ENCODE data around the gene CCDC85C.
A peak's percentile ranks its signal among the peaks of the same experiment; 100 is the strongest.
"Not testable (repeated sequence)": the region's sequence is repeated elsewhere in the genome, so short reads cannot be mapped to it uniquely, and the experiment has no call there.

The CCDC85C gene

GRCh38 chr14:99647411-99647810, 43.4 kb upstream of the CCDC85C start:
- no peak for TF ChIP-seq CTCF (IDR thresholded peaks at IDR 0.05; ENCODE audit: low read depth, low read length)
- DNase-seq (ENCODE audit: low read depth in 2 of 2), result peak in 1 of 2 donors; percentile 19
- H3K4me3 ChIP-seq (replicated peaks in 1 of 2; ENCODE audit: low read depth in 2 of 2, low read length in 2 of 2), result no peak overlapping the region

GRCh38 chr14:99645545-99646505, 41.8 kb upstream of the CCDC85C start:
- TF ChIP-seq CTCF (IDR thresholded peaks at IDR 0.05; ENCODE audit: low read depth, low read length), result no peak
- no peak for DNase-seq (ENCODE audit: low read depth in 2 of 2)
- peak overlapping the region; percentile 29 to 30 for H3K4me3 ChIP-seq (replicated peaks in 1 of 2; ENCODE audit: low read depth in 2 of 2, low read length in 2 of 2)

GRCh38 chr14:99644723-99645544, 40.9 kb upstream of the CCDC85C start, which contains the start of gene HHIPL1:
TSS of gene HHIPL1 (plus strand) at chr14:99645129. CDS start at chr14:99645208, 79 bp downstream.
- no peak for TF ChIP-seq CTCF (IDR thresholded peaks at IDR 0.05; ENCODE audit: low read depth, low read length)
- peak within 1 kb of the TSS; percentile 29 to 30 for H3K4me3 ChIP-seq (replicated peaks in 1 of 2; ENCODE audit: low read depth in 2 of 2, low read length in 2 of 2)
- DNase-seq (ENCODE audit: low read depth in 2 of 2), result peak; percentile 12 to 49

- no peak for TF ChIP-seq CTCF (IDR thresholded peaks at IDR 0.05; ENCODE audit: low read depth, low read length)
- no peak overlapping the region for H3K4me3 ChIP-seq (replicated peaks in 1 of 2; ENCODE audit: low read depth in 2 of 2, low read length in 2 of 2)
- no peak for DNase-seq (ENCODE audit: low read depth in 2 of 2)
These were observed 40.1 kb upstream of the CCDC85C start for GRCh38 chr14:99644035-99644587.

- no peak for DNase-seq (ENCODE audit: low read depth in 2 of 2)
- TF ChIP-seq CTCF (IDR thresholded peaks at IDR 0.05; ENCODE audit: low read depth, low read length), result no peak
- H3K4me3 ChIP-seq (replicated peaks in 1 of 2; ENCODE audit: low read depth in 2 of 2, low read length in 2 of 2), result no peak overlapping the region
These were observed 39.3 kb upstream of the CCDC85C start for GRCh38 chr14:99643343-99643742.

- DNase-seq (ENCODE audit: low read depth in 2 of 2); H3K4me3 ChIP-seq (replicated peaks in 1 of 2; ENCODE audit: low read depth in 2 of 2, low read length in 2 of 2): not testable (repeated sequence)
These were observed 38.8 kb upstream of the CCDC85C start for GRCh38 chr14:99642771-99643170.

Measured in cardiac fibroblast (primary cell).